ENCODE data around the gene OR10H4.

OR10H4 gene

DNA sequence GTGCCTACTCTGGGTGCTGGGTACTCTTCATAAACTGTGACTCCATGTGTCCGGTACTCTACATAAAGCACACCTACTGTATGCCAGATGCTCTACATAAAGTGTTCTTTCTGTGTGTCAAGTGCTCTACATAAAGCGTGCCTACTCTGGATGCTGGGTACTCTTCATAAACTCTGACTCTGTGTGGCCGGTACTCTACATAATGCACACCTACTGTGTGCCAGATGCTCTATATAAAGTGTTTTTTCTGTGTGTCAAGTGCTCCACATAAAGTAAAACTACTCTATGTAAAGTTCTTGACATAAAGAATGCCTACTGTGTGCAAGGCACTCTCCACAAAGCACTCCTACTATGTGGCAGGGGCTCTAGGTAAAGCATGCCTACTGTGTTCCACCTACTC lies 12.6 kb upstream of the OR10H4 start:
- Histone ChIP-seq H3K4me1 (ENCODE audit: low read length) (no peaks in the 10 kb centered on the region), H3K9me3 (replicated peaks; ENCODE audit: insufficient read depth, low read length) (no peaks in the 10 kb centered on the region), H3K4me2 (ENCODE audit: low read depth, low read length) (no peak overlapping the region), H3K9ac (ENCODE audit: low read length) (no peak overlapping the region), H4K20me1 (ENCODE audit: insufficient read depth, low read length) (no peaks in the 10 kb centered on the region), H3K4me3 (ENCODE audit: low read length) (no peak overlapping the region), H3K27ac (ENCODE audit: low read length) (no peak overlapping the region), H2AFZ (ENCODE audit: low read length) (no peak overlapping the region), H3K9me2 (replicated peaks; ENCODE audit: insufficient read depth, low read length) (no peaks in the 10 kb centered on the region), H3K36me3 (replicated peaks; ENCODE audit: insufficient read depth, low read length) (no peaks in the 10 kb centered on the region), H3K79me2 (ENCODE audit: low read length) (no peaks in the 10 kb centered on the region), H3F3A (ENCODE audit: insufficient read depth, low read length) (no peaks in the 10 kb centered on the region), H3K27me3 (replicated peaks; ENCODE audit: insufficient read depth, low read length) (peaks cover 40% of the 10 kb centered on the region)
- DNase-seq, result no peak
- TF ChIP-seq EZH2phosphoT487 (IDR thresholded peaks at IDR 0.05; ENCODE audit: low read length) (no peak), EZH2 (optimal IDR thresholded peaks at IDR 0.05; ENCODE audit: low read depth, low read length) (no peak)
- TF ChIP-seq, protein P1, sequence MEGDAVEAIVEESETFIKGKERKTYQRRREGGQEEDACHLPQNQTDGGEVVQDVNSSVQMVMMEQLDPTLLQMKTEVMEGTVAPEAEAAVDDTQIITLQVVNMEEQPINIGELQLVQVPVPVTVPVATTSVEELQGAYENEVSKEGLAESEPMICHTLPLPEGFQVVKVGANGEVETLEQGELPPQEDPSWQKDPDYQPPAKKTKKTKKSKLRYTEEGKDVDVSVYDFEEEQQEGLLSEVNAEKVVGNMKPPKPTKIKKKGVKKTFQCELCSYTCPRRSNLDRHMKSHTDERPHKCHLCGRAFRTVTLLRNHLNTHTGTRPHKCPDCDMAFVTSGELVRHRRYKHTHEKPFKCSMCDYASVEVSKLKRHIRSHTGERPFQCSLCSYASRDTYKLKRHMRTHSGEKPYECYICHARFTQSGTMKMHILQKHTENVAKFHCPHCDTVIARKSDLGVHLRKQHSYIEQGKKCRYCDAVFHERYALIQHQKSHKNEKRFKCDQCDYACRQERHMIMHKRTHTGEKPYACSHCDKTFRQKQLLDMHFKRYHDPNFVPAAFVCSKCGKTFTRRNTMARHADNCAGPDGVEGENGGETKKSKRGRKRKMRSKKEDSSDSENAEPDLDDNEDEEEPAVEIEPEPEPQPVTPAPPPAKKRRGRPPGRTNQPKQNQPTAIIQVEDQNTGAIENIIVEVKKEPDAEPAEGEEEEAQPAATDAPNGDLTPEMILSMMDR (IDR thresholded peaks at IDR 0.05; ENCODE audit: low read length), result no peak

DNA sequence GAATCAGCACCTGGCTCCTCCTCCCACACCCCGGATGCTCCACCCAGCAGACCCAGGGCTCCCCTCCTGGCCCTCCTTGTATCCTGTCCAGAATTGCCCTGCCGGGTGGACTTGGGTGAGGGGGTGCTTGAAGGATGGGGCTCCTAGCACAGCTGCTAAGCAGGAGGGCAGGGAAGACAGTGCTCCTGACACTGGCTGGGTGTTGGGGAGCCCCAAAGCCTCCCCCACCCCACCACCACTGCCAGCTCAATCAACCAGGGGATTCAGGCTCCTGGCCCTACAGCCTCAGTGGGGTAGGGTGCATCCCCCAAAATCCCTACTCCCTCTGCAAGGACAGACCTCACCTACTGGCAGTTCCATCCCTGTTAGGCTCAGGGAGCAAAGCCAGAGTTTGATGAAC lies 11.9 kb upstream of the OR10H4 start:
- H3K27me3 ChIP-seq (replicated peaks; ENCODE audit: insufficient read depth, low read length), result peaks cover 45% of the 10 kb centered on the region
- no peaks in the 10 kb centered on the region for H3K9me2 ChIP-seq (replicated peaks; ENCODE audit: insufficient read depth, low read length)
- H4K20me1 ChIP-seq (ENCODE audit: insufficient read depth, low read length), result no peaks in the 10 kb centered on the region
- no peaks in the 10 kb centered on the region for H3K79me2 ChIP-seq (ENCODE audit: low read length)
- H2AFZ ChIP-seq (ENCODE audit: low read length), result no peak overlapping the region
- no peaks in the 10 kb centered on the region for H3K4me1 ChIP-seq (ENCODE audit: low read length)
- H3K4me2 ChIP-seq (ENCODE audit: low read depth, low read length), result no peak overlapping the region
- TF ChIP-seq EZH2phosphoT487 (IDR thresholded peaks at IDR 0.05; ENCODE audit: low read length) (no peak), EZH2 (optimal IDR thresholded peaks at IDR 0.05; ENCODE audit: low read depth, low read length) (no peak)
- TF ChIP-seq, protein P1 (IDR thresholded peaks at IDR 0.05; ENCODE audit: low read length), result no peak
- H3K36me3 ChIP-seq (replicated peaks; ENCODE audit: insufficient read depth, low read length), result no peaks in the 10 kb centered on the region
- no peaks in the 10 kb centered on the region for H3F3A ChIP-seq (ENCODE audit: insufficient read depth, low read length)
- H3K9ac ChIP-seq (ENCODE audit: low read length), result no peak overlapping the region
- H3K4me3 ChIP-seq (ENCODE audit: low read length), result no peak overlapping the region
- no peak for DNase-seq
- no peak overlapping the region for H3K27ac ChIP-seq (ENCODE audit: low read length)
- H3K9me3 ChIP-seq (replicated peaks; ENCODE audit: insufficient read depth, low read length), result no peaks in the 10 kb centered on the region

DNA sequence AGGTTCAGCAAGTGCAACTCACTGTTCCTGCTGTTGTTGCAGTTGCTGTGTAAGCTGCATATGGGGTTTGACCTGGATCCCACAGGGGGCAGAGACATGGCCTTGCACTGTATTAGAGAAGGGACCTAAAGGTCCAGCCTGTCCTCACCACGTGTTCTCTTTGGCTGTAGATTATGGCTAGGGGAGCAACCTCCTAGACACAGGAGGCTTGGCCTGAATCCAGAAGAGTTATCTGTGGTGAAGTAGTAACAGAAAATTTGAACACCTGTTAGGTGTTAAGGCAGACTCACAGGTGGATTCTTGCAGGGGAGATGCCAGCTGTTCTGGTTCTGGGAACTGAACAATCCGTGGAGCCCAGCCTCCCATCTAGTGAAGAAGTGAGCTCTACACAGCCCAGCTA lies 11.0 kb upstream of the OR10H4 start:
- DNase-seq, result no peak
- H3K79me2 ChIP-seq (ENCODE audit: low read length), result no peaks in the 10 kb centered on the region
- H2AFZ ChIP-seq (ENCODE audit: low read length), result no peak overlapping the region
- H3K9me2 ChIP-seq (replicated peaks; ENCODE audit: insufficient read depth, low read length), result no peaks in the 10 kb centered on the region
- H3K4me1 ChIP-seq (ENCODE audit: low read length), result no peaks in the 10 kb centered on the region
- TF ChIP-seq EZH2phosphoT487 (IDR thresholded peaks at IDR 0.05; ENCODE audit: low read length) (no peak), EZH2 (optimal IDR thresholded peaks at IDR 0.05; ENCODE audit: low read depth, low read length) (no peak)
- TF ChIP-seq, protein P1 (IDR thresholded peaks at IDR 0.05; ENCODE audit: low read length), result no peak
- H3K4me2 ChIP-seq (ENCODE audit: low read depth, low read length), result no peak overlapping the region
- H3K9ac ChIP-seq (ENCODE audit: low read length), result no peak overlapping the region
- H3K27ac ChIP-seq (ENCODE audit: low read length), result no peak overlapping the region
- no peaks in the 10 kb centered on the region for H3K36me3 ChIP-seq (replicated peaks; ENCODE audit: insufficient read depth, low read length)
- H4K20me1 ChIP-seq (ENCODE audit: insufficient read depth, low read length), result no peaks in the 10 kb centered on the region
- no peaks in the 10 kb centered on the region for H3K9me3 ChIP-seq (replicated peaks; ENCODE audit: insufficient read depth, low read length)
- no peak overlapping the region for H3K4me3 ChIP-seq (ENCODE audit: low read length)
- H3K27me3 ChIP-seq (replicated peaks; ENCODE audit: insufficient read depth, low read length), result peaks cover 53% of the 10 kb centered on the region
- no peaks in the 10 kb centered on the region for H3F3A ChIP-seq (ENCODE audit: insufficient read depth, low read length)
